SK-N-SH treated with all-trans-retinoic acid at 6 μM for 48 hours (cell line): ENCODE results near the gene RAB41.
"Not testable (repeated sequence)": the region's sequence is repeated elsewhere in the genome, so short reads cannot be mapped to it uniquely, and the experiment has no call there.

Source experiments
- ATAC-seq: fragments of 200-7000 bp; cut with Tn5 transposase; 3 replicates; pipeline ENCODE4 v1.9.1; 2020; ENCODE audit warnings: mild to moderate bottlenecking, moderate library complexity
- ARNTL ChIP-seq: fragments of 450-650 bp; formaldehyde crosslinking; IDR thresholded peaks from 2 replicates; pipeline ENCODE4 v1.5.0; 2020; ENCODE audit warnings: low read depth, mild to moderate bottlenecking, moderate library complexity, borderline replicate concordance
- BACH2 ChIP-seq: fragments of 250-450 bp; sonication (Bioruptor Pico); IDR thresholded peaks from 2 replicates; pipeline ENCODE4 v1.9.0; 2021; ENCODE audit warnings: mild to moderate bottlenecking, borderline replicate concordance
- CSDC2 ChIP-seq: fragments of 250-450 bp; sonication (Bioruptor Pico); IDR thresholded peaks from 2 replicates; pipeline ENCODE4 v1.5.0; 2020; ENCODE audit warnings: mild to moderate bottlenecking, moderate library complexity
- ESRRG ChIP-seq: fragments of 250-450 bp; sonication (Bioruptor Pico); IDR thresholded peaks from 2 replicates; pipeline ENCODE4 v1.6.1; 2021; ENCODE audit warnings: mild to moderate bottlenecking
- GLIS3 ChIP-seq: fragments of 250-450 bp; sonication (Bioruptor Pico); IDR thresholded peaks from 2 replicates; pipeline ENCODE4 v1.5.0; 2020; ENCODE audit warnings: mild to moderate bottlenecking, moderate library complexity
- ISL1 ChIP-seq: fragments of 250-450 bp; sonication (Bioruptor Pico); IDR thresholded peaks from 2 replicates; pipeline ENCODE4 v2.1.2; 2022; ENCODE audit warnings: mild to moderate bottlenecking, moderate library complexity
- OSR1 ChIP-seq: fragments of 250-450 bp; sonication (Bioruptor Pico); IDR thresholded peaks from 2 replicates; pipeline ENCODE4 v1.8.0; 2022; ENCODE audit warnings: moderate library complexity, mild to moderate bottlenecking, inconsistent platforms
- PPARA ChIP-seq: fragments of 250-450 bp; sonication (Bioruptor Pico); IDR thresholded peaks from 2 replicates; pipeline ENCODE4 v1.5.0; 2020; ENCODE audit warnings: mild to moderate bottlenecking, borderline replicate concordance
- RARB ChIP-seq: fragments of 250-450 bp; sonication (Bioruptor Pico); IDR thresholded peaks from 2 replicates; pipeline ENCODE4 v1.8.0; 2021; ENCODE audit warnings: mild to moderate bottlenecking, moderate library complexity
- SNAI2 ChIP-seq: fragments of 250-450 bp; sonication (Bioruptor Pico); IDR thresholded peaks from 2 replicates; pipeline ENCODE4 v1.5.0; 2020; ENCODE audit warnings: mild to moderate bottlenecking, moderate library complexity
- TOX ChIP-seq: fragments of 250-450 bp; sonication (Bioruptor Pico); IDR thresholded peaks from 2 replicates; pipeline ENCODE4 v1.8.0; 2021; ENCODE audit warnings: mild to moderate bottlenecking, moderate library complexity, borderline replicate concordance
- ZC3H10 ChIP-seq: fragments of 250-450 bp; sonication (Bioruptor Pico); IDR thresholded peaks from 2 replicates; pipeline ENCODE4 v1.5.1; 2021; ENCODE audit warnings: mild to moderate bottlenecking, moderate library complexity
- ZFP3 ChIP-seq: fragments of 250-450 bp; sonication (Bioruptor Pico); IDR thresholded peaks from 2 replicates; pipeline ENCODE4 v1.5.0; 2020; ENCODE audit warnings: mild to moderate bottlenecking, moderate library complexity
- ZFP30 ChIP-seq: fragments of 450-650 bp; formaldehyde crosslinking; IDR thresholded peaks from 2 replicates; pipeline ENCODE4 v1.5.0; 2022; ENCODE audit warnings: mild to moderate bottlenecking, moderate library complexity
- ZNF565 ChIP-seq: fragments of 450-650 bp; formaldehyde crosslinking; conservative IDR thresholded peaks from 2 replicates; pipeline ENCODE4 v1.5.0; 2020; ENCODE audit warnings: low read depth, mild to moderate bottlenecking, moderate library complexity
- ZNF70 ChIP-seq: fragments of 450-650 bp; formaldehyde crosslinking; IDR thresholded peaks from 2 replicates; pipeline ENCODE4 v1.5.0; 2020; ENCODE audit warnings: mild to moderate bottlenecking, moderate library complexity
- TF ChIP-seq, protein P1 (sequence below): fragments of 250-450 bp; sonication (Bioruptor Pico); IDR thresholded peaks from 2 replicates; pipeline ENCODE4 v1.5.1; 2020; ENCODE audit warnings: low read depth, mild to moderate bottlenecking, moderate library complexity
- TF ChIP-seq, protein P2 (sequence below): fragments of 250-450 bp; sonication (Bioruptor Pico); IDR thresholded peaks from 2 replicates; pipeline ENCODE4 v1.5.1; 2021; ENCODE audit warnings: mild to moderate bottlenecking, moderate library complexity
- TF ChIP-seq, protein P3 (sequence below): fragments of 250-450 bp; sonication (Bioruptor Pico); IDR thresholded peaks from 2 replicates; pipeline ENCODE4 v1.8.0; 2021; ENCODE audit warnings: low read depth, mild to moderate bottlenecking, moderate library complexity, borderline replicate concordance

RAB41 gene

DNA sequence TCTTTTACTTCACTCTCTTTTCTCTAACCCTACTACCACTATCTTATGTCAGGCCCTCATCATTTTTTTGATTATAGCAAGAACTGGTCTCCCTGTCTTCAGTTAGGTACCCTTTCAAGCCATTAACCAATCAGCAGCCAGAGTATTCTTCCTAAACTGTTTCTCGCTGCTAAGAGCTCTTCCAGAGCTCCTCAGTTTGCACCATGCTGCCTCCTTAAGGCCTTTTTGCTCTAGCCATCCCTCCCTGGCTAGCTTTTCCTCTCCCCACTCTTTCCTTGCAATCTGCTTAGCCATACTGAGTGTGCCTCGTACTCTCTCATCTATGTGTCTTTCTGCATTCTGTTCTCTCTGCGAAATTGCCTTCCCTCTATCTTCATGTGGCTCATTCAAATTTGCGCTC, 40.8 kb downstream of the RAB41 start:
- TF ChIP-seq ZC3H10 (CRISPR knock-in tag): no peak
- peak; percentile 80 for ATAC-seq

DNA sequence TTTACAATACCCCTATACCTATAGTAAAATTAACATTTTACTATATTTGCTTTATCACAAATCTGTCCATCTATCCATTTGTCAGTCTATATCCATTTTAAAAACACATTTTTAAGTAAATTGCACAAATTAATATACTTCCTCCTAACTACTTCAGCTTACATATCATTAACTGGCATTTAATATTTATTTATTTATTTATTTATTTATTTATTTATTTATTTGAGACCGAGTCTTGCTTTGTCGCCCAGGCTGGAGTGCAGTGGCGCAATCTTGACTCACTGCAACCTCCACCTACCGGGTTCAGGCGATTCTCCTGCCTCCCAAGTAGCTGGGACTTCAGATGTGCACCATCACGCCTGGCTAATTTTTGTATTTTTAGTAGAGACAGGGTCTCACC, 41.7 kb downstream of the RAB41 start:
- not testable (repeated sequence) for ATAC-seq

DNA sequence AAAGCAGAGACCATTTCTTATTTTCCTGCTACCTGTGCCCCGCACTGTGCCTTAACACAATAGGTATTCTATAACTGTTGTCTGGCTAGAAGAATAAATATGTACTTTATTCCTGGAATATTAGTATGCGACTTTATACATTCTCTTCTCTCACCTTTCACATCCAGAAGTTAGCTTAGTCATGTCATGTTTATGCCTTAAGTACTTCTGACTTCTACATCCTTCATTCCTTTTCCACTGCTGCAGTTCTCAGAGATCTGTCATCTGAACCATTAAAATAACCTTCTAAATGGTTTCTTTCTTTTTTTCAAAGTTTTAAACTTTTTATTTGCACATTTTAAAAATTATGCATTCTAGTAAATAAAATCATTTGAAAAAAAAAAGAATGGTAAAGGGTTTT, 42.4 kb downstream of the RAB41 start:
- no peak for ATAC-seq
- TF ChIP-seq, protein P1, sequence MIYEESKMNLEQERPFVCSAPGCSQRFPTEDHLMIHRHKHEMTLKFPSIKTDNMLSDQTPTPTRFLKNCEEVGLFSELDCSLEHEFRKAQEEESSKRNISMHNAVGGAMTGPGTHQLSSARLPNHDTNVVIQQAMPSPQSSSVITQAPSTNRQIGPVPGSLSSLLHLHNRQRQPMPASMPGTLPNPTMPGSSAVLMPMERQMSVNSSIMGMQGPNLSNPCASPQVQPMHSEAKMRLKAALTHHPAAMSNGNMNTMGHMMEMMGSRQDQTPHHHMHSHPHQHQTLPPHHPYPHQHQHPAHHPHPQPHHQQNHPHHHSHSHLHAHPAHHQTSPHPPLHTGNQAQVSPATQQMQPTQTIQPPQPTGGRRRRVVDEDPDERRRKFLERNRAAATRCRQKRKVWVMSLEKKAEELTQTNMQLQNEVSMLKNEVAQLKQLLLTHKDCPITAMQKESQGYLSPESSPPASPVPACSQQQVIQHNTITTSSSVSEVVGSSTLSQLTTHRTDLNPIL: no peak
- no peak for TF ChIP-seq ZFP30
- TF ChIP-seq ESRRG (CRISPR knock-in tag): no peak
- no peak for TF ChIP-seq TOX (CRISPR knock-in tag)
- TF ChIP-seq, protein P2, sequence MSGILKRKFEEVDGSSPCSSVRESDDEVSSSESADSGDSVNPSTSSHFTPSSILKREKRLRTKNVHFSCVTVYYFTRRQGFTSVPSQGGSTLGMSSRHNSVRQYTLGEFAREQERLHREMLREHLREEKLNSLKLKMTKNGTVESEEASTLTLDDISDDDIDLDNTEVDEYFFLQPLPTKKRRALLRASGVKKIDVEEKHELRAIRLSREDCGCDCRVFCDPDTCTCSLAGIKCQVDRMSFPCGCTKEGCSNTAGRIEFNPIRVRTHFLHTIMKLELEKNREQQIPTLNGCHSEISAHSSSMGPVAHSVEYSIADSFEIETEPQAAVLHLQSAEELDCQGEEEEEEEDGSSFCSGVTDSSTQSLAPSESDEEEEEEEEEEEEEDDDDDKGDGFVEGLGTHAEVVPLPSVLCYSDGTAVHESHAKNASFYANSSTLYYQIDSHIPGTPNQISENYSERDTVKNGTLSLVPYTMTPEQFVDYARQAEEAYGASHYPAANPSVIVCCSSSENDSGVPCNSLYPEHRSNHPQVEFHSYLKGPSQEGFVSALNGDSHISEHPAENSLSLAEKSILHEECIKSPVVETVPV (CRISPR knock-in tag): no peak
- no peak for TF ChIP-seq ARNTL
- no peak for TF ChIP-seq ISL1 (CRISPR knock-in tag)
- no peak for TF ChIP-seq CSDC2 (CRISPR knock-in tag)
- TF ChIP-seq, protein P3, sequence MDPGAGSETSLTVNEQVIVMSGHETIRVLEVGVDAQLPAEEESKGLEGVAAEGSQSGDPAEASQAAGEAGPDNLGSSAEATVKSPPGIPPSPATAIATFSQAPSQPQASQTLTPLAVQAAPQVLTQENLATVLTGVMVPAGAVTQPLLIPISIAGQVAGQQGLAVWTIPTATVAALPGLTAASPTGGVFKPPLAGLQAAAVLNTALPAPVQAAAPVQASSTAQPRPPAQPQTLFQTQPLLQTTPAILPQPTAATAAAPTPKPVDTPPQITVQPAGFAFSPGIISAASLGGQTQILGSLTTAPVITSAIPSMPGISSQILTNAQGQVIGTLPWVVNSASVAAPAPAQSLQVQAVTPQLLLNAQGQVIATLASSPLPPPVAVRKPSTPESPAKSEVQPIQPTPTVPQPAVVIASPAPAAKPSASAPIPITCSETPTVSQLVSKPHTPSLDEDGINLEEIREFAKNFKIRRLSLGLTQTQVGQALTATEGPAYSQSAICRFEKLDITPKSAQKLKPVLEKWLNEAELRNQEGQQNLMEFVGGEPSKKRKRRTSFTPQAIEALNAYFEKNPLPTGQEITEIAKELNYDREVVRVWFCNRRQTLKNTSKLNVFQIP: no peak
- no peak for TF ChIP-seq BACH2 (CRISPR knock-in tag)
- TF ChIP-seq ZFP3 (CRISPR knock-in tag): no peak
- TF ChIP-seq GLIS3: no peak
- no peak for TF ChIP-seq ZNF70
- no peak for TF ChIP-seq RARB (CRISPR knock-in tag)
- TF ChIP-seq ZNF565 (CRISPR knock-in tag): no peak
- no peak for TF ChIP-seq SNAI2 (CRISPR knock-in tag)
- TF ChIP-seq OSR1 (CRISPR knock-in tag): no peak

DNA sequence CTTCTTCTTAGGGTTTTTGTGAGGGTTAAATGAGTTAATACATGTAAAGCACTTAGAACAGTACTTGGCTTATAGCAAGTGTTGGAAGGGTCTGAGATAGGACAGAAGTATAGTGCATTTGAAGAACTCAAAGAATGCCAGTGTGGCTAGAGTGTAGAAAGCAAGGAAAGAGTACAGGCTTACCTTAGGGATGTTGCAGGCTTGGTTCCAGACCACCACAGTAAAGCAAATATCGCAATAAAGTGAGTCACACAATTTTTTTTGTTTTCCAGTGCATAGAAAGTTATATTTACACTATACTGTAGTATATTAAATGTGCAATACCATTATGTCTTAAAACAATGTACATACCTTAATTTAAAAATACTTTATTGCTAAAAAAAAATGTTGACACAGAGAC, 49.2 kb downstream of the RAB41 start:
- TF ChIP-seq ZC3H10 (CRISPR knock-in tag) (no peak), SNAI2 (CRISPR knock-in tag) (no peak), TOX (CRISPR knock-in tag) (no peak), PPARA (CRISPR knock-in tag) (no peak)
- TF ChIP-seq, protein P1: no peak
- TF ChIP-seq, protein P3: no peak
- ATAC-seq: no peak

DNA sequence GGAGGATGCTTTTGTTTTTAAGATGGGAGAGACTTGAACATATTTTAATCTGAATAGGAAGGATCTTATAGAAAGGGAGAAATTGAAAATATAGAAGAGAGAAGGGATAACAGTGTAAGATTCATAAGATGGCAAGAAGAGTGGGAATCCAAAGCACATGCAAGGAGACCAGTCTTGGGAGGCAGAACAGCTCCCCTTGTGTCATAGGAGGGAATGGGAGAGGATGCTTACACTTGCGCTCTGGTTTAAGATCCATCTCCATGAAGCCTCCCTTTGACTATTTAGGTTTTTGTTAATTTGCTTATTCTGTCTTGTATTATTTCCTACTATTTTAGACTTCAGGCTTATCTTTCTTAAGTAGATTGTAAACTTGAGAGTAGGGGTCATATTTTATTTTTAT, 50.6 kb downstream of the RAB41 start:
- peak; percentile 66 for ATAC-seq

More for the DNA sequence above, 50.6 kb downstream of the RAB41 start:
- TF ChIP-seq ARNTL: no peak
